ENCODE measurements around the gene ZNF813.
"Not testable (repeated sequence)": the region's sequence is repeated elsewhere in the genome, so short reads cannot be mapped to it uniquely, and the experiment has no call there.

ZNF813 gene

GRCh38 chr19:53466726-53467484 lies 628 bp upstream of the ZNF813 start:
- H3K4me3 ChIP-seq (ENCODE audit: low read depth, low read length): peak overlapping the region; percentile 64
- no peak for TF ChIP-seq CTCF (IDR thresholded peaks at IDR 0.05; ENCODE audit: low read depth, low read length, missing control alignments)
- no peak for DNase-seq (ENCODE audit: low read depth)
- in situ Hi-C loops (cut with HindIII; ENCODE audit: low sequenced_read_pairs): no loop called here

- peak overlapping the region; percentile 64 for H3K4me3 ChIP-seq (ENCODE audit: low read depth, low read length)
- DNase-seq (ENCODE audit: low read depth); in situ Hi-C loops (cut with HindIII; ENCODE audit: low sequenced_read_pairs): not testable (repeated sequence)
Measured at GRCh38 chr19:53468628-53469027, 1.1 kb downstream of the ZNF813 start.

- TF ChIP-seq CTCF (IDR thresholded peaks at IDR 0.05; ENCODE audit: low read depth, low read length, missing control alignments): no peak
- DNase-seq (ENCODE audit: low read depth): no peak
- in situ Hi-C loops (cut with HindIII; ENCODE audit: low sequenced_read_pairs): no loop called here
- H3K4me3 ChIP-seq (ENCODE audit: low read depth, low read length): no peak overlapping the region
Measured at GRCh38 chr19:53471916-53472315, 4.4 kb downstream of the ZNF813 start.

GRCh38 chr19:53474832-53475231 lies 7.3 kb downstream of the ZNF813 start:
- in situ Hi-C loops (cut with HindIII; ENCODE audit: low sequenced_read_pairs); DNase-seq (ENCODE audit: low read depth); H3K4me3 ChIP-seq (ENCODE audit: low read depth, low read length): not testable (repeated sequence)

GRCh38 chr19:53475470-53475869 lies 7.9 kb downstream of the ZNF813 start:
- DNase-seq (ENCODE audit: low read depth); in situ Hi-C loops (cut with HindIII; ENCODE audit: low sequenced_read_pairs); H3K4me3 ChIP-seq (ENCODE audit: low read depth, low read length): not testable (repeated sequence)

GRCh38 chr19:53483751-53484150 lies 16.2 kb downstream of the ZNF813 start:
- H3K4me3 ChIP-seq (ENCODE audit: low read depth, low read length); DNase-seq (ENCODE audit: low read depth); in situ Hi-C loops (cut with HindIII; ENCODE audit: low sequenced_read_pairs): not testable (repeated sequence)

GRCh38 chr19:53485046-53486004 lies 17.8 kb downstream of the ZNF813 start:
- in situ Hi-C loops (cut with HindIII; ENCODE audit: low sequenced_read_pairs): no loop called here
- TF ChIP-seq CTCF (IDR thresholded peaks at IDR 0.05; ENCODE audit: low read depth, low read length, missing control alignments): no peak
- no peak overlapping the region for H3K4me3 ChIP-seq (ENCODE audit: low read depth, low read length)
- no peak for DNase-seq (ENCODE audit: low read depth)

GRCh38 chr19:53492153-53492552 lies 24.6 kb downstream of the ZNF813 start:
- DNase-seq (ENCODE audit: low read depth): no peak
- in situ Hi-C loops (cut with HindIII; ENCODE audit: low sequenced_read_pairs): no loop called here
- TF ChIP-seq CTCF (IDR thresholded peaks at IDR 0.05; ENCODE audit: low read depth, low read length, missing control alignments): no peak
- H3K4me3 ChIP-seq (ENCODE audit: low read depth, low read length): no peak overlapping the region

GRCh38 chr19:53497311-53498023 lies 29.9 kb downstream of the ZNF813 start:
- DNase-seq (ENCODE audit: low read depth); in situ Hi-C loops (cut with HindIII; ENCODE audit: low sequenced_read_pairs); H3K4me3 ChIP-seq (ENCODE audit: low read depth, low read length): not testable (repeated sequence)

- DNase-seq (ENCODE audit: low read depth); H3K4me3 ChIP-seq (ENCODE audit: low read depth, low read length); in situ Hi-C loops (cut with HindIII; ENCODE audit: low sequenced_read_pairs): not testable (repeated sequence)
Measured at GRCh38 chr19:53498024-53498395, 30.5 kb downstream of the ZNF813 start.

GRCh38 chr19:53503151-53503550 lies 35.6 kb downstream of the ZNF813 start:
- H3K4me3 ChIP-seq (ENCODE audit: low read depth, low read length); DNase-seq (ENCODE audit: low read depth); in situ Hi-C loops (cut with HindIII; ENCODE audit: low sequenced_read_pairs): not testable (repeated sequence)

Data from astrocyte of the cerebellum (primary cell).